Liver (tissue), 3 donors: Measurements from ENCODE around the gene ABHD17C.

ENCODE experiments used
- ATF3 ChIP-seq: IDR thresholded peaks from 2 replicates; pipeline ENCODE4 v1.6.1; 2016; ENCODE audit warnings: antibody characterized with exemption
- CTCF ChIP-seq: fragments of 150-350 bp; IDR thresholded peaks from 2 replicates; pipeline ENCODE4 v1.5.1; 2017; ENCODE audit warnings: improper control_type of control experiment, low read depth, low read length; ENCODE audit not compliant: missing input control
- EGR1 ChIP-seq, 2 donors: IDR thresholded peaks; 2 replicates each; pipeline ENCODE4 v1.6.1; 2016 to 2018; ENCODE audit warnings: antibody characterized with exemption in 2 of 2, low read depth in 2 of 2
- MAX ChIP-seq: IDR thresholded peaks from 2 replicates; pipeline ENCODE4 v1.6.1; 2016; ENCODE audit warnings: antibody characterized with exemption
- RAD21 ChIP-seq, 2 donors: IDR thresholded peaks; 2 replicates each; pipeline ENCODE4 v1.6.1; 2016; ENCODE audit warnings: antibody characterized with exemption in 2 of 2, mild to moderate bottlenecking in 2 of 2
- REST ChIP-seq: IDR thresholded peaks from 2 replicates; pipeline ENCODE4 v1.6.1; 2016; ENCODE audit warnings: antibody characterized with exemption, mild to moderate bottlenecking
- RXRA ChIP-seq, 2 donors: IDR thresholded peaks; 2 replicates each; pipeline ENCODE4 v1.6.1; 2017 to 2018; ENCODE audit warnings: antibody characterized with exemption in 2 of 2, mild to moderate bottlenecking in 1 of 2
- TAF1 ChIP-seq: conservative IDR thresholded peaks from 2 replicates; pipeline ENCODE4 v1.6.1; 2016; ENCODE audit warnings: antibody characterized with exemption, mild to moderate bottlenecking
- YY1 ChIP-seq: IDR thresholded peaks from 2 replicates; pipeline ENCODE4 v1.6.1; 2016; ENCODE audit warnings: antibody characterized with exemption, mild to moderate bottlenecking
- ZBTB33 ChIP-seq: IDR thresholded peaks from 2 replicates; pipeline ENCODE4 v1.6.1; 2016; ENCODE audit warnings: antibody characterized with exemption
- donor health status: healthy.
- donor health status: healthy.

- TF ChIP-seq MAX (no peak), CTCF (no peak), ZBTB33 (no peak), RAD21 (IDR thresholded peaks at IDR 0.05) (no peak), ATF3 (no peak), REST (no peak), YY1 (no peak), TAF1 (no peak), RXRA (IDR thresholded peaks at IDR 0.05) (no peak), EGR1 (IDR thresholded peaks at IDR 0.05; ENCODE audit: low read depth in 2 of 2) (no peak)
Measured at GRCh38 chr15:80766275-80766674, 71.2 kb downstream of the ABHD17C start.
